ENCODE results near the gene P2RY6.

The P2RY6 gene

DNA sequence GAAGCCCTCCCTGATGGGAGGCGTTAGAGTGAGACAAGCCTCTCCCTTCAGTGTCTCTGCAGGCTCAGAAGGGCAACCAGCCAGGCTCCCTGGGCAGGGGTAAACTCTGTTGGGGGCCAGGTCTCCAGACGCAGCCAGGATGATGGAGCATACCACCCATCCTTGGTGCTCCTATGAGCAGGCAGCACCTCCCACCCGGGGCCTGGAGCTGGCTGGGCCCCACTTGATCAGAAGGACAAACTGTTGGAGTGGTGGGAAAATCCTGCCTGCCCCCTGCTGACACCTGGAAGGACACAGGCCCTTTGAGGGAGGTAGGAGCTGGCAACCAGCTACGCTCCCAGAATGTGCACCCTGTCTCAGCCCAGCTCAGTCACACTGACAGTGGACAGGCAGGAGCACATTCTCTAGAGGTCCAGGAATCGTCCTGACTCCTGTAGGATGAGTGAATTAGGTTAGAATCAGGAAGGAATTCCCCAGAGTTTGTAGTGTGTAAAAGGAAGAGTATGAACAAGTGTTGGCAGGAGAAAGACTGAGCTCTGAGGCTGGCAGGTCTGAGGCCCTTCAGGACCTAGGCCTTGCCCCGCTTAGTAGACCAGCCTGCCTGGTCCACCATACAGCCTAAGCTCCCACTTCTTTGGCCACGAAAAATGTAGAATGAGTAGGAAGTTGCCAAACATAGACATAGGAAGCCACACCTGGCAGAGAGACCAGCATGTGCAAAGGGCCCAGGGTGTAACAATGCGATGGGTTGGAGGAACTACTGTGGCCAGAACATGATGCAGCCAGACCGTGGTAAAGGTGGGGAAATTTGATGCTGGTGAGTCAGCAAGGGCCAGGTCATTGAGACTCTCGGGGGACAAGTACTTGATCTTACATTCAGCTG lies 55.0 kb downstream of the P2RY6 start:
- peak overlapping the region; percentile 37 for H3K27ac ChIP-seq

DNA sequence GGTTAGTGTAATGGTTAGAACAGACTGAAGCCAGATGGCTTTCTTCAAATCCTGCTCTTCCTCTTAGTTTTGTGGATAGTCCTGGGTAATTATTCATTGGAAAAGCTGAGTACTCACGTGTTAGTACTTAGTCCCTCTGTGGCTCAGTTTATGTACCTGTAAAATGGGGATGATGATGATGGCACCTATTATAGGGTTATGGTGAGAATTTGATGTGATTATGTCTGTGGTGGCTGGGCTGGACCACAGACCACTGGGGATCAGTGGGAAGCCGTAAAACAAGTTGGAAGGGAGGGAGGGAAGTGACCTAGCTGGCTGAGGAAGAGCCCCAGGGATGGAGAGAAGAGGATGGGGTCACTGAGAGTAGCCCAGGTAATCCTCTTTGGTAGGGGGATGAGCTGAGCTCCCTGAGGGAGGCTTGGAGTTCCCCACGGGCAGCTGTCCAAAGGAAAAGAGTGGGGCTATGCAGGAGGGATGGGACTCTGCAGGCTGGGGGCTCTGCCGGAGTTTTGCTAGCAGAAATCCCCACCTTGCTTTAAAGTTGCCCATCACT lies 55.8 kb downstream of the P2RY6 start:
- DNase-seq (ENCODE audit: low read depth, low spot score) = no peak
- peak overlapping the region; percentile 37 for H3K27ac ChIP-seq

More for the DNA sequence above, 55.0 kb downstream of the P2RY6 start:
- no peak for DNase-seq (ENCODE audit: low read depth, low spot score)

DNA sequence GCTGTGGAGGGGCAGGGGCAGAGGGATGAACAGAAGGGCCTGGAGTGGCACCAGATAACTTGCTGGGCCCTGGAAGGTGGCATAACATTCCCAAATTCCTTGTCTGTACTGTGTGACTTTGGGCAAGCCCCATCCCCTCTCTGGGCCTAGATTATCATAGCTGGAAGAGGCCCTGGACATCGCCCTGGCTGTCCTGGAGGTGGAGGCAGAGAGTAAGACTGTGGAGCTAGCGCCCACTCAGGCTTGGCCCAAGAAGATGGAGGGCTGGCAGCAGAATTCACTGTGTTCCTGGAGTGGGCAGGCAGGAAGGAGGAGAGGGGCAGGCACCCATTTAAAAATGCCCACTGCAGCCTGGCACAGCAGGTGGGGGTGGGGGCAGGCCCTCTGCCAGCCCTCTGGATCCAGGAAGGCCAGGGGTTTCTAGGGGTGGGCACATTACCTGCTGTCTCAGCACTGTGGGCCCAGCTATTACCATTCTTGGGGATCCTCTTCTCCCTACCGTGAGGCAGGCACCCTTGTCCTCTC lies 58.5 kb downstream of the P2RY6 start:
- no peak for DNase-seq (ENCODE audit: low read depth, low spot score)
- H3K27ac ChIP-seq = no peak overlapping the region

DNA sequence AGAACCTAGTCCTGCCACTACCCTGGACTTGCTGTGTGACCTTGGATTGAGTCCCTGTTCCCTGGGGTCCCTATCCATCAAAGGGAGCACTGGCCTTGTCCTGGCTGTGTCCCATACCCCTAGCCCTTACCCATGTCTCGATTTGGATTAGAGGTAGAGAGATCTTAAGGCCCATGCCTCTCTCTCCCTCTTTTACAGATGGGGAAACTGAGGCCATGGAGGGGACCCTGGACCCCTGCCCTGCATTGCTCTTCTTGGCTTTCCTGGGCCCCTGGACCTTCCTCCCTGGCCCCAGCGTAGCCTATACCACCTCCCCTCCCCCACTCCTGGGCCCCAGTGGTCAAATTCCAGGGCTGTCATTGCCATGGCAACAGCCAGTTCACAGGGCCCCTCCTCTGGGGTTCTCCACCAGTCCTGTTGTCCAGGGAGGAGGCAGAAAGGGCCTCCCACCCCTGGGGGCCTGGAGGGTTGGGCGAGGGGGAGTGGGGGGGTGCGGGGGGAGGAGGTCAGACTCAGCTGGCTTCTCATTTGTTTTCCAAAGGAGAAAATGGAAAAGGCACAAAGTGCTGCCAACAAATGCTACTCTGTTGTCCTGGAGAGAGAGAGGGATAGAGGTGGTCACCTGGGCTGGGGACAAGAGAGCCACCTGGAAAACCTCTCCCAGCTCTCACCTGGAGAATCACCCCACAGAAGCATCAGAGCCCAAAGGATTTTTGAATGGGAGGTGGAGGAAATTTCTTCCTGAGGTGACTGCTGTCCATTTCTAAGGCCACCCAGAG lies 59.2 kb downstream of the P2RY6 start:
- no peak for DNase-seq (ENCODE audit: low read depth, low spot score)
- H3K27ac ChIP-seq = no peak overlapping the region

DNA sequence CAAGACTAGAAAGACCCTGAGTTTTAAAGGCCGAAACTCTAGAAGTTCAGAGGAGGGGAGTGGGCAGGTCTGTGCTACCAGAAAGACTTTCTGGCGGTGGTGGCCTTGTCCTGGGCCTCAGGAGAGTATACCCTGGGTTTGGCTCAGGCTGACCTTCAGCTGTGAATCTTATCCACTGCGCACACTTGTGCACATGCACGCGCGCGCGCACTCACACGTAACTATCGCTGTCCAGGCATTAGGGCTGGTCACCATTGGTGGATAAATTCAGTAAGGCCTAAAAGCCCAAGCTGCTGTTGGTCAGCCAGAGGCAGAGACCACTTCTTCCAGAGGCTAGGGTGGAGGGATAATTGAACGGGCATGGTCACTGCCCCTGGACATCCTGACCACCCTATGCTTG lies 61.0 kb downstream of the P2RY6 start:
- H3K27ac ChIP-seq = no peak overlapping the region
- DNase-seq (ENCODE audit: low read depth, low spot score) = no peak

DNA sequence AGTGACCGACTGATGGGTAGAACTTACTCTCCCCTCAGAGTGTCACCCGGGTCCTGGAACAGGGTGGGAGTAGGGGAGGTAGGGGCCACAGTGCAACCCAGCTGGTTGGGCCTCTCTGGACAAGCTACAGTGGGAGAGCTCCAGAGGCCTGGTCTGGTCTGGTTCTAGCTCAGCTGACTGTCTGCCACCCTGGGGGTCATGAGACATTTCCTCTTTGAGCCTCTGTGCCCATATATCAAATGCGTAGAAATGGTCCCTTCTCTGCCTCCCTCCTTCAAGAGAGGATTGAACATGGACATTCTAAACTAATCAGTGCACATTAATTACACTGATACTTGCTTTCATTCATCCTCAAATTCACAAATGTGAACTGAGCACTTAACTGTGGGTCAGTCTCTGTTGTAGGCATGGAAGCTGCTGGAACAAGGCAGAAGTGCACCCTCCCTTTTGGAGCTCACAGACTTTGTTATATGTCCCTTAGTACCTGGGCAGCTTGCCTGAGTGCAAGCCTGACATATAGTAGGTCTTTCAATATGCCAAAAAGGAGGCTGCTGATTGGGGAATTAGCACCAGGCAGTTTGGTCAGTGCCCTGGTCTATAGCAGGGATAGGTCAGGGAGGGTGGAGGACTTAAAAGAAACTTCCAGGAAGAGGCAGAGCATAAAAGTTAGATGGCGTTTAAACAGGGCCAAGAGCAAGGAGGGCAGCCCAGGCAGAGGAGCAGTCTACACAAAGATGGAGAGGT lies 61.7 kb downstream of the P2RY6 start:
- H3K27ac ChIP-seq = no peak overlapping the region
- no peak for DNase-seq (ENCODE audit: low read depth, low spot score)

DNA sequence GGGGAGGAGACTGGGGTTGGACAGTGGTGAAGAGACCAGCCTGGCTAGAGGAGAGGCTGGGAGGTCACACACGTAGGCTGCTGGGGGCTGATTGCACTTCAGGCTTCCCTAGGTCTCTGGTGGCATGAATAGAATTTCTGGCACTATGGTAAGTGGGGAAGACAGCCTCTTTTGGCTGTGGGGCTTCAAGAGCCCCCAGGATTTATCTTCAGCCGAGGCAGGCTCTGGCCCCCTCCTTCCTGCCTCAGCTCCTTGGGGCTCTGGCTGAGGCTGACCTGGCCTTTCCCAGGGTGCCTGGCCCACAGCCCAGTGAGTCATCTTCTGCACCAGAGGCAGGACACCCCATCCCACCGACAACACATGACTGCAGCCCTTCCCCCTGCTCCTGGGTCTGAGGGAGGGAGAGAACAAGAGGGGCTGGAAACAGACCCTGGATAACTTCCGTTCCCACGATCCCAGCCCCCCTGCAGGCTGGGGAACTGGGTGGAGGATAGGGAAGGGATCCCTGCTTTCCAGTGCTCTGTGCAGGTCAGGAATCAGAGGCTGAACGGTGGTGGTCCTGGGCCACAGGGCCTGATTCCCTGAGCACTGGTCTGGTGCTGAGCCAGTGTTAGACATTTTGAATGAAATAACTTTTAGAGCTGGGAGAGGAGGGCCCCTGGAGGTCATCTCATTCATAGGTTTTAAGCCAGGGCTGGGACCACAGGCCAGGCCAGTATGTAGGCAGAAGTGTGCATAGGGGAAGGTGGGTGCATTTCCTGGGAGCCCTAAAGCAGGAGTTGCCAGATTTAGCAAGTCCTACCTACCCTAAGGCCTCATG lies 62.5 kb downstream of the P2RY6 start:
- no peak for DNase-seq (ENCODE audit: low read depth, low spot score)
- H3K27ac ChIP-seq = no peak overlapping the region

DNA sequence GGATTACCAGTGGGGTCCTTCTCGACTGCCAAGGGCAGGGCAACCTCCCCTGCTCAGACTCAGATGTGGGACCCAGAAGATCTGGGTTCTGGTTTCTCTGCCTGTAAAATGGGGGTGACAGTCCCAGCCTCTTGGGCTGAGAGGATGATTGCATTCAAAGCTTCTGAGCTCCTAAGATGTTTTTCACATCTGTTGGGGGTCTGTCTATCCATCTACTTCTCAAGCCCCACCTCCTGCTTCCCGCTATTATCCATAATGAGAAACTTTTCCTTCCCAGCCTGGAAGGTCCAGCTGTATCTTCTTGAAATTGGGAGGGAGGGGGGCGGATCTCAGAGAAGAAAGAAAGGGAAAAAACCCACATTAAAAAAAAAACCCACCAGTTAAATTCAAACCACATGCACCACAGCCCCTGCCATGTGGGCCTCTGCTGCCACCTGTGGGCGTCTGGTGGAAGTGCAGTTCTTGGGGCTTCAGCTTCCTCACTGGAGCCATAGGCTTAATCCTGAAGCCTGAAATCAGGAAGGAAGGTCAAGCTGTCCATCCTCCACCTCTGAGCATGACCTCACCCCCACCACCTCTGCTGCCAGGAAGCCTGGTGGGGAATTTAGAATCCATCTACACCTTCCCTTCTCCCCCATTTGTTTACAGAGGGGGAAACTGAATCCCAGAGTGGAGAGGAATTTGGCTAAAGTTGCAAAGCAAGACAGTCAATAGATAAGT lies 63.2 kb downstream of the P2RY6 start:
- DNase-seq (ENCODE audit: low read depth, low spot score) = no peak
- H3K27ac ChIP-seq = no peak overlapping the region

DNA sequence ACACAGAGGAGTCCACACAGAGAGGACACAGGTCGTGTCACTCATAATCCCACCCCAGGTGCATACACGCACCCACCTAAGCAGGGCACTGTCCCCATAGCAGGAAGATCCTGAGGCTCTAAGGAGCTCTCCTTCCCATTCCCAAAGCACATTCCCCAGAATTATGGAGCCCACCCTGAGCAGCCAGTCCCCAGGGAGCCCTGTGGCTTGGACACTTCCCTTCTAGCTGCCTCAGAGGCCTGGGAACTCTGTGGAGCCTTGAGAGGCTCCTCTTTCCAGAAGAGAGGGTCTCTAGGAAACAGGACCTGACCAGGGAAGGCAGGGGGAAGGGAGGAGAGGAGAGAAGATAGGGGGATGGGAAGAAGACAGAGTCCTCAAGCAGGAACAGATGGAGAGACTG lies 65.7 kb downstream of the P2RY6 start:
- DNase-seq (ENCODE audit: low read depth, low spot score) = no peak
- no peak overlapping the region for H3K27ac ChIP-seq

DNA sequence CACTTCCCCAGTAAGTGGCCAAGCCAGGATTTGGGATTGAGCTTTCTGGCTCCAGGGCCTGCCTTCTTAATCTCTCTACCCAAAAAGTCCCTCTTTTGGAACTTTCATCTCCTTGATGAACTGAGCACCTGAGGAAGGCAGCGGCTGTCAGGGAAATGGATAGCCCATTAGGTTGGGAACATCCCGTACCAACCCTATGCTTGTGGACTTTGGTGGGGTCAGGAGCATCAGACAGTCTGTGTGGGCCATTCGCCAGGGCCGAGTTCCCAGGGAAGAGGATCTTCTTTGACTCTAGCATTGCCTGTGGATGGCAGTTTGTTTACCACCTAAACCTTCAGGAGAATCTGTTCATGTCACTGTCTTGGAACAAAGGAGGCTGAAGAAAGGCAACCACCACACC lies 66.1 kb downstream of the P2RY6 start:
- H3K27ac ChIP-seq = no peak overlapping the region
- DNase-seq (ENCODE audit: low read depth, low spot score) = no peak

DNA sequence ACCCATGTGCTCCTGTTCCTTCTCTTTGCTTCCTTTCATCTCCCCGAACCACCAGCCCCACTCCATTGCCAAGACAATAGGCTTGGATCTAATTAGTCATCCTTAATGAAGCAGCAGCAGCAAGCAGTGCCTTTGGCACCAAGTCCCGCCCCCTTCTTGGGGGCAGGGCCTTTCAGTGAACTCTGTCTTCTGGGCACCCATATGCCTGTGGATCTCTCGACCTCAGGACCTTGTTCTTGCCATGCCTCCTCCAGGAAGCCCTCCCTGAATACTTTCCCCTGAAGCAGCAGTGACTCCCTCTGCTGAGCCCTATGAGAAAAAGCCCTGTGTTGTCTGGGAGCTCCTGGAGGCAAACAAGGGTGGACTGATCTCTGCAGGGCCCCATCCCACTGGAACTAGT lies 68.0 kb downstream of the P2RY6 start:
- H3K27ac ChIP-seq = no peak overlapping the region
- DNase-seq (ENCODE audit: low read depth, low spot score) = no peak

DNA sequence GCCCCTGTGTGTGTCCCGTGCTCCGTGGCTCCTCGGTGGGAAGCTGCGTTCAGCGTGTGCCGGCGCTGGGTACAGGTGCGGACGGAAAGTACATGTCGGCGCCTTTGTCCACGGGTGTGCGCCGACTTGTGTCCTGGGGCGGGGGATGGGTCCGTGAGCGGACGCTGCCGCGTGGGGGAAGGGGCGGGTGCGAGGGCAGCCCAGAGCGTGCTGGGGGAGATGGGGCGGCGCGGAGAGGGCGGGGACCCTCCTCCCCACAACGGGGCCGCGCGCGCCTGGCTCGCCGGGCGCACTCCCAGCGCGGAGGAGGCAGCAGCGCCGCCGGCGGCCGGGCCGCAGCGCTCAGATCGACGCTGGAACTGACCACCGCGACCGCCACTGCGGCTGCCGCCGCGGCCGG lies 70.5 kb downstream of the P2RY6 start:
- H3K27ac ChIP-seq = no peak overlapping the region
- no peak for DNase-seq (ENCODE audit: low read depth, low spot score)

DNA sequence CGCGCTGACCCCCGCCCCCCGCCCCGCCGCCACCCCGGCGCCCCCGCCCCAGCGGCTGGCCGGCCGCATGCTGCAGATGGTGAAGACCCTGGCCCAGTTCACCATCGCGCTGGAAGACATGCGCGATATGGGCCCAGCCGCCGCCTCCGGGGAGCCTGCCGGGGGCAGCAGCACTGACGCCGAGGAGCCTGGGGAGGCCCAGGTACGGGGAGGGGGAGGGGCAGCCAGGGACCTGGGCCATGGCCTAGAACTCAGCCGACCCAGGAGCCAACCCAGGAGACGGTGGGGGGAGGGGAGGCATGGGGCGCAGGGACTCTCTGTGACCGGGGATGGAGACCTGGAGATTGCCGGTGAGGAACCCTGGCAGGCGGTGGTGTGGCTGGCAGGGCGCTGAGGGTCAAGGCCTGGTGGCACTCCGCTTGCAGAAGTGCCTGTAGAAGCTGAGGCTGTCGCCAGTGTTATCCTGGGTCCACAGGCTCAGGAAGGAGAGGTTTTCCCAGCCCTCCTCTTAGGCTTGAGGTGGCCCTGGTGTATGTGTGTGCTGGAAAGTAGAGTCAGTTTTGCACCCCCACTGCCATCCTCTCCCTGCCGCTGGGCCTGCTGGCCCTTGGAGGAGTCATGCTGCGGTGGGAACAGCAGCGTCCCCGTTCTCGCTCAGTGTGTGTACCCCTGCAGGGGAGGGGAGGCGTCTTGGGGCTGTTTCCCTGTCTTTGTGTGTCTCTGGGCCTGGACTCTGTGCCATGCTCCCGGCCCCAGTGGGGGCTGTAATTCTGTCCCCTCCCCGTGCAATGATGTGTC lies 71.1 kb downstream of the P2RY6 start:
- no peak for DNase-seq (ENCODE audit: low read depth, low spot score)
- H3K27ac ChIP-seq = no peak overlapping the region

DNA sequence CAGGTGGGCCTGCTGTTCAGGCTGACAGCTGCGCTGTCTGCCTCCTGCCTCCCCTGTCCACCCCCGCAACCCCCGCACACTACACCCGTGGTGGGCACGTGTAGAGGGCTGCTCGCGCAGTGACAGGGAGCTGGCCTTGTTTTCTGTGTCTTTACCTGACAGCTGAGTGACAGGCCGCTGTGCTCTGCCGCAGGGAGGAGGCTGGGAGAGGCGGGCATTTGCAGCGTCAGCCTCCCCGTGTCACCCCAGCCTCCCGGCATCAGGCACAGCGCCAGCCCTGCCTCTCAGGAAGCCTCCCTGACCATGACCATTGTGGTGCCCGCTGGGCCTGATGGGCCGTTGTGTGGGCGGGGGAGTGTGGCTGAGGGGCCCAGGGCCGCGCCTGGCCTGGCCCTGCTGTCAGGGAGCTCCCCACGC lies 72.1 kb downstream of the P2RY6 start:
- H3K27ac ChIP-seq = no peak overlapping the region

DNA sequence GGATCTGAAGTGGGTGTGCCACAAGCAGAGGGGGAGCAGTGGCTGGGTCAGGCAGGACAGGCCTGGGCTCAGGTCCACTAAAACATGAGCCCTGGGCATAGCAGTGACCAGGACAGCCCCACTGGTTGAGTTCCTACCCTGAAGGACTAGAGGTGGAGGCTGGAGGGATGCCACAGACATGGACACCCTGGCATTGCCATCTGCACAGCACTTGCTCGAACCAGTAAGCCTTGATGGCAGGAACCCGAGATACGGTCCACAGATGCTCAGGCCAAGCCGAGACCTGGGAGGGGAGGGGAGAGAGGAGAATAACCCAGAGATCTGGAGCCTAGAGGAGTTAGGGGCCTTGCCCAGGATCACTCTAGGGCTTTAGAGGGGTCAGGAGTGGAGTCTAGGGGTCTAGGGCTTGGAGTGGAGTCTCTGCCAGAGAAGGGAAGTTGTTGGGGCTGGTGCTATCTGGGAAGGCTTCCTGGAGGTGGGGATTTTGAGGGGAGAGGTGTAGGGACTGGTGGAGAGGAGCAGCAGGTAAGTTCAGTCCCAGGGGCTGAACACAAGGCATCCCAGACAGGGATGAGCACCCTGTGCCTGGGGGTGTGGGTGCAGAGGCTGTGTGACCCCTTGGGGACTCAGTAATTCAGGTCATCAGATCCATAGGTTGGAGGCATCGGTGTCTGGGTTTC lies 73.5 kb downstream of the P2RY6 start:
- no peak overlapping the region for H3K27ac ChIP-seq
- DNase-seq (ENCODE audit: low read depth, low spot score) = no peak

More for the DNA sequence above, 72.1 kb downstream of the P2RY6 start:
- DNase-seq (ENCODE audit: low read depth, low spot score) = no peak

DNA sequence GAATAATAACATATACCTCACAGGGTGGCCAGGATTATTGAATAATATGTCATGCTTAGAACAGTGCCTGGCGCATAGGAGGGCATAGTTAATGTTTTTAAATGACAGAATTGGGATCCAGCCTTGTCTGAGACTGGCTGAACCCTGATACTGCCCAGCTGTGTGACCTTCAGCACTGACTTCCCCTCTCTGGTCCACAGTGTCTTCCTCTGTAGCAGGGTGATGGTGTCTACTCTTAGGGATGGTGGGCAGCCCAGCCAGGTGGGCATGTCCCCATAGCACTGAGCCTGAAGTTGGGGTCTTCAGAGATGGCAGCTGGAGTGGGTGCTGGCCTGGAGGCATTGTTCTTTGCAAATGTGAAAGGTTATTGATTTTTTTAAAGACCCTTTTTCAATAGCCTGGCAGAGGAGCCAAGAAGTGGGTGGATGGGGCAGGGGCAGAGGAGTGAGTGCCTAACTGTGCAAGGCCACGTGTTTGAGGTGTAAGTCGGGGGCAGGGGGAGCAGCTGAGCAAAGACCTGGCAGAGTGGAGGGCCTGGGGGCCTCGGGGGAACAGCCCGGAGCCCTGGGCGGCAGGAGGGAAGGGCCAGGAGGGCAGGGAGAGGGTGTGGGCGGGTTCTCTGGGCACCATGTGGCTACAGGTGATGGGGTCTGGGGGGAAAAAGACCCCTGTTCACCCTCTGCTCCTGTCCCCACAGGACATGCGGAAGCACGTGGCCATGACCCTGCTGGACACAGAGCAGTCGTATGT lies 74.2 kb downstream of the P2RY6 start:
- H3K27ac ChIP-seq = no peak overlapping the region
- DNase-seq (ENCODE audit: low read depth, low spot score) = no peak

DNA sequence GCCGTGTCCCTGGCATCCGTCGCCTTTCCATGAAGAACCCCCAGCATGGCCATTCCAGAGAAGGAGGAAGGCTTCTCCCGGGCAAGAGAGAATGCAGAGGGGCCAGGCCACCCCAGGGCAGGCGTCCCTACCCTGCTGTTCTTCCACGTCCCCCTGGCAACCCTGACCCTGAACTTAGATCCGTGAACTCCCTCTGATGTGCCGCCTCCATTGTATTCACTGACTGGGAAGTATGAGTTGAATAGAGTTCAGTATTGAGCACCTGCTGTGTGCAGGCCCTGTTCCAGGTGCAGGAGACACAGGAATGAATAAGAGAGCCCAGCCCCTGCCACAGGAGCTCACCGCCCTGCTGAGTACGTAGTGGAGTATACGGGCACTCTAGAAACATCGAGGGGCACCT lies 74.9 kb downstream of the P2RY6 start:
- H3K27ac ChIP-seq = no peak overlapping the region
- no peak for DNase-seq (ENCODE audit: low read depth, low spot score)
